Measurements from ENCODE around the gene SEPTIN8. TPM values are rescaled to one million over a fixed set of nuclear protein-coding genes. Genes with fewer than 3 reads are reported as not detected.

SEPTIN8 gene
- total RNA-seq, 2 donors from 2014 or later: 27.5 to 27.7 TPM

DNA sequence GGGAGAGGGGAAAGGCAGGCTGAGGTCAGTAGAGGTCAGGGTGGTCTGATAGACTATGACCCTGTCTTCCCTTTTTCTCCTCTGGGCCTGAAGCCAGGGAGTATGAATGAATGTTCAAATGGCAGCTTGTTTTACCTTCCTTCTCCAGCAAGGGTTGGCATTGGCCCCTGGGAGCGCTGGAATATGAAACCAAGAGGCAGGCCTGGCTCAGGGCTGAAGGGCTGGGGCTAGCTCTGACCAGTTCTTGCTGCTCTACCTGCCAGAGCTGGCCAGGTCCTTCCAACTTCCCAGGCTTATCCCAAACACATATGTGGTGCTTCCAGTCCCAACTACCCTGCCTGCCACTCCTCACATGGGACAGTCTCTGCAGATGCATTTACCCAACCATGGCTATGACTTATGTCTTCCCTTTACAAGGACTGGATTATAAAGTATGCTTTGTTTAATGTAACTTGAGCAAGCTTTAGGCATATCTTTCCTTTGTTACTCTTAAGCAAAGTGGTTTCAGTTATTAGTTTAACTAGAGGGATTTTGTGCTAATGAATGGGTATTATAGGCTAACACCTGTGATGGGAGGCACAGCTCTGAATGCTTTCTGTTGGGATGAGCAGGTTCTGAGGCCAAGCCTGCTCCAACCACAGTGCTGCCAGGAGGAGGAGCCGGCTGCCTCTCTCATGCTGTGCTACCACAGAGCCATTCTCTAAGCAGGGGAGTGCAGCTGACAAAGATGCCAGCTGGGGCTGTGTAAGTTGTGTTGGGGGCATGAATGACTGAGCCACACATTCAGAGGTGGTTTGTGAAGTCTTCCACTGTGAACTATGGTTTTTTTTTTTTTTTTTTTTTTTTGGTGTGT, 23.7 kb downstream of the SEPTIN8 start:
- Histone ChIP-seq H3K27me3 (no peaks in the 10 kb centered on the region), H3K4me1 (no peaks in the 10 kb centered on the region), H3K4me3 (no peak overlapping the region), H3K27ac (no peak overlapping the region), H3K36me3 (replicated peaks in 1 of 2; ENCODE audit: insufficient read depth in 1 of 2, low read depth in 2 of 2) (peaks cover 0 to 2% of the 10 kb centered on the region in 2 donors), H3K9me3 (no peaks in the 10 kb centered on the region)
- ATAC-seq (peak; percentile 43), DNase-seq (peak in 3 of 4 donors; percentile 18 to 53 (median 51))
- 54 to 56% methylated on average over 2 of the region's 2 CpGs for WGBS, 2 donors
- TF ChIP-seq, protein P1, sequence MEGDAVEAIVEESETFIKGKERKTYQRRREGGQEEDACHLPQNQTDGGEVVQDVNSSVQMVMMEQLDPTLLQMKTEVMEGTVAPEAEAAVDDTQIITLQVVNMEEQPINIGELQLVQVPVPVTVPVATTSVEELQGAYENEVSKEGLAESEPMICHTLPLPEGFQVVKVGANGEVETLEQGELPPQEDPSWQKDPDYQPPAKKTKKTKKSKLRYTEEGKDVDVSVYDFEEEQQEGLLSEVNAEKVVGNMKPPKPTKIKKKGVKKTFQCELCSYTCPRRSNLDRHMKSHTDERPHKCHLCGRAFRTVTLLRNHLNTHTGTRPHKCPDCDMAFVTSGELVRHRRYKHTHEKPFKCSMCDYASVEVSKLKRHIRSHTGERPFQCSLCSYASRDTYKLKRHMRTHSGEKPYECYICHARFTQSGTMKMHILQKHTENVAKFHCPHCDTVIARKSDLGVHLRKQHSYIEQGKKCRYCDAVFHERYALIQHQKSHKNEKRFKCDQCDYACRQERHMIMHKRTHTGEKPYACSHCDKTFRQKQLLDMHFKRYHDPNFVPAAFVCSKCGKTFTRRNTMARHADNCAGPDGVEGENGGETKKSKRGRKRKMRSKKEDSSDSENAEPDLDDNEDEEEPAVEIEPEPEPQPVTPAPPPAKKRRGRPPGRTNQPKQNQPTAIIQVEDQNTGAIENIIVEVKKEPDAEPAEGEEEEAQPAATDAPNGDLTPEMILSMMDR (IDR thresholded peaks at IDR 0.05): peak in 2 of 7 experiments; percentile 13 to 23
- TF ChIP-seq POLR2A (IDR thresholded peaks at IDR 0.05): no peak
- intact Hi-C loops (cut with DNase I): loop anchor here (5.0 kb wide), 1 partner anchor 69 kb away; no protein-coding TSS in a partner anchor

DNA sequence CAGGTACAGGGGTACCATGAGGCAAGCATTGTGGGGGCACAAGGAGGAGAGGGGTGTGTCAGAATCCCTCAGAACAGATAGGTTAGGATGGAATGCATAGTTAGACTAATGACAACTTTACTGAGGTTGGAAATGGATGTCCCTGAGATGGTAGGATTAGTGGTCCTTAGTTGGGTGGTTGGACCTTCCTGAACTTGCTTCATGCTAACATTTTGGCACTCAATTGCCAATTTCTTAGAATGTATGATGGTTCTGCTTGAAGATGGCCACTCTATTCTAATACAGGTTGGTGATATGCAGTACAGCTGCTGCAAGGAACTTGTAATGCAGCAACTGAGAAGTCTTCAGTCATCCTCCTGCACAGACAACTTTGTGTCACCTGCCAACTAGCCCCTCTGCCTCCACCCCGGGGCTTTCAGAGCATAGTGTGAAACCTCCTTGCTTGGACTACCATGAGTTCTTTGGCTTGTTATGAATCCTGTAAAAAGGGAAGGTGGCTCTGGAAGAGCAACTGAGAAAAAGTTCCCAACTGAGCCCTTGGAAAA, 24.4 kb downstream of the SEPTIN8 start:
- WGBS, 2 donors: 90 to 94% methylated on average over 1 of the region's 1 CpG
- Histone ChIP-seq H3K36me3 (replicated peaks in 1 of 2; ENCODE audit: insufficient read depth in 1 of 2, low read depth in 2 of 2) (no peaks in the 10 kb centered on the region), H3K9me3 (no peaks in the 10 kb centered on the region), H3K4me1 (peaks cover 2% of the 10 kb centered on the region), H3K4me3 (no peak overlapping the region), H3K27me3 (no peaks in the 10 kb centered on the region), H3K27ac (no peak overlapping the region)
- no peak for TF ChIP-seq POLR2A (IDR thresholded peaks at IDR 0.05)
- TF ChIP-seq, protein P1 (IDR thresholded peaks at IDR 0.05): no peak
- no peak for ATAC-seq
- intact Hi-C loops (cut with DNase I): loop anchor here (5.0 kb wide), 1 partner anchor 70 kb away; no protein-coding TSS in a partner anchor
- DNase-seq: no peak

DNA sequence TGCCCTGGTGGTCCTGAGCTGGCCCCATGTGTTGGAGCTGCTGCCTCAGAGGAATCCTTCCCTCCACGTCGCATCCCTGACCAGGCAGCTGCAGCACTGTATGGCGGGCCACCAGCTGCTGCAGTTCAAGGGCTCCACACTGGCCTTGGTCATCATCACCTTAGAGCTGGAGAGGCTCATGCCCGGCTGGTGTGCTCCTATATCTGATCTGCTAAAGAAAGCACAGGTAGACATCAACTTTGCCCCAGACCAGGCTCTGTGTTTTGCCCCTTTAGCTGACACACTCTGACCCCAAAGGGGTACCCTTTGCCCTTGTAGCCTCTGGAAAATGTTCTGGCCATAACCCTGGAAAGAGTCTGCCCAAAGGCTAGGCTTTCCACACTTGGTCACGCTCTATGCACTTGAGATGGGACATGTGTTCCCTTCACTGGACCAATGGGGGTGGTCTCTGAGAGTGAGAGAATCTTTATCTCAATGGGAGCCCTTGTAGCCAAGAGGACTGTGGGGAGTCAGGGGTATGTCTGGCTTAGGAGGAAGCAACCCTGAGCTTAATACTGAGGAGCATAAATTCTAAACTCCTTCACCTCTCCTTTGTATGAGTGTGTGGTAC, 25.0 kb downstream of the SEPTIN8 start:
- Histone ChIP-seq H3K27me3 (no peaks in the 10 kb centered on the region), H3K4me1 (peaks cover 8% of the 10 kb centered on the region), H3K27ac (no peak overlapping the region), H3K36me3 (replicated peaks in 1 of 2; ENCODE audit: insufficient read depth in 1 of 2, low read depth in 2 of 2) (no peaks in the 10 kb centered on the region), H3K4me3 (no peak overlapping the region), H3K9me3 (no peaks in the 10 kb centered on the region)
- no peak for DNase-seq
- no peak for ATAC-seq
- 76 to 90% methylated on average over 4 to 5 of the region's 5 CpGs for WGBS, 2 donors
- TF ChIP-seq POLR2A (IDR thresholded peaks at IDR 0.05): no peak
- TF ChIP-seq, protein P1 (IDR thresholded peaks at IDR 0.05): no peak
- intact Hi-C loops (cut with DNase I): loop anchor here (5.0 kb wide), 1 partner anchor 70 kb away; no protein-coding TSS in a partner anchor

DNA sequence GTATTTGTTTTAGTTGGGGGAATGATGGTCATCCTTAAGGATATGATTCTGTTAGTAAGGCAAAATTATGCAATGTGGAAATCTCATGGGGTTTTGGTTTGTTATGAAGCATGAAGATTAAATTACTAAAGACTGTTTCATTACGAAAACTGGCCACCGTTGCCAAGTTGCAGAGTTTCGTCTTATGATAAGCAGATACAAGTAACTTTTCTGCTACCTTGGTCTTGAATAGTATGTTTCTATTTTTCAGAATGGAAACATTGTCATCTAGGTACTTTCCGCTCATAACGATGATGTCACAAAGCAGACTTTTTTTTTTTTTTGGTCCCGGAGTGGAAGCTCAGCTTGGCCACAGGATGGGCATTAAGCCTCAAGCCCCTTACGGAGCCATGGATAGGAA, 25.6 kb downstream of the SEPTIN8 start:
- Histone ChIP-seq H3K27ac (no peak overlapping the region), H3K4me1 (peaks cover 12% of the 10 kb centered on the region), H3K9me3 (no peaks in the 10 kb centered on the region), H3K27me3 (no peaks in the 10 kb centered on the region), H3K4me3 (no peak overlapping the region), H3K36me3 (replicated peaks in 1 of 2; ENCODE audit: insufficient read depth in 1 of 2, low read depth in 2 of 2) (no peaks in the 10 kb centered on the region)
- TF ChIP-seq POLR2A (IDR thresholded peaks at IDR 0.05): no peak
- TF ChIP-seq, protein P1 (IDR thresholded peaks at IDR 0.05): no peak
- intact Hi-C loops (cut with DNase I): loop anchor here (5.0 kb wide), 1 partner anchor 71 kb away; no protein-coding TSS in a partner anchor
- DNase-seq: peak in 1 of 4 donors; percentile 42
- ATAC-seq: no peak
- WGBS, 2 donors: 69 to 70% methylated on average over 7 of the region's 7 CpGs
